Amniotic stem cell (primary cell): ENCODE results near the gene TTC28.

ENCODE experiments used
- DNase-seq: peaks from one replicate; lab custom pipeline; 2025; lab: John Stamatoyannopoulos, UW

The TTC28 gene

DNA sequence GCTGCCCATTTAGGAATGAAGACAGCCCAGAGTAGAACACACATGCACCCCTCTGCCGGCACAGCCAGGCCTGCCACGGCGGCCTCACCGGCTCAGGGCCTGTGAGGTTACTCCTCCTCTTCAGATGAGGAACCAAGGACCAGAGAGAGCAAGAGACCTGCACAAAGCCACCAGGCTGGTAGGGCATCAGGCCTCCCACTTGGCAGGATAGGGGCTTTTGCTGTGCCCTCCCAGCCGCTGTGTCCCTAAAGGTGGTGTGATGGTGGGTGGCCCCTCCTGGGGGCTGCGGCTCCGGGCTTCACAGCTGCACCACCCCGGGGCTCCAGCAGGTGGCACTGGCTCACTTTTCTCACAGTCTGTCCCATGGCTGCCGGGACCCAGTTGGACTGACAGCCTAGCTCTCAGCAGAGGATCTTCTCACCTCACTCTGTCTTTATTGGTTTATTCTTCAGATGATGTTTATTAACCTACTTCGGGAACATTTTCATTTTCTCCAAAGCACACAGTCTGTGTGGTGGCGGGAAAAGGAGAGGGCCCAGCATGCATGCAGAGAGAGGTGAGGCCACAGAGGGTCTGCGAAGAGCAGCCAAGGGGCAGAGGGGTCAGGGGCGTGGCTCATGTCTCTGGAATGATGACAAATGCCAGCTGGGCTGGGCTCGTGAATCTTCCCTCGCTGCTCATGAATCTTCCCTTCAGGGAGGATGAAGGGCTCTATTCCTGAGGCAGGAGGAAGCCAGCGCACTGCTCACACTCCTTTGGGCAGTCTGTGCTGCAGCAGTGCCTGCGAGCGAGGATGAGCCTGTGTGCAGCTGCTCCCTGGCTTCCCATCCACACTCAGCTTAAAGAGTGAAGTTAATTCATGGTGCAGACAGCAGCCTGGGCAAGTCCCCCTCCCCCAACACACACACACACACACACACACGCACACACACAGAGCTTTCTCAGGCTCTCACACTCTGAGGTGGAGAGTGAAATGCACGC, 659.5 kb downstream of the TTC28 start:
- peak; percentile 34 for DNase-seq

GRCh38 chr22:28019360-28019759, 660.3 kb downstream of the TTC28 start:
- DNase-seq = no peak

GRCh38 chr22:28018461-28018927, 661.1 kb downstream of the TTC28 start:
- DNase-seq = no peak

GRCh38 chr22:28017859-28018258, 661.8 kb downstream of the TTC28 start:
- no peak for DNase-seq

- DNase-seq = no peak
Measured at GRCh38 chr22:28017558-28017820, 662.2 kb downstream of the TTC28 start.

GRCh38 chr22:28016781-28017557, 662.7 kb downstream of the TTC28 start:
- no peak for DNase-seq

DNA sequence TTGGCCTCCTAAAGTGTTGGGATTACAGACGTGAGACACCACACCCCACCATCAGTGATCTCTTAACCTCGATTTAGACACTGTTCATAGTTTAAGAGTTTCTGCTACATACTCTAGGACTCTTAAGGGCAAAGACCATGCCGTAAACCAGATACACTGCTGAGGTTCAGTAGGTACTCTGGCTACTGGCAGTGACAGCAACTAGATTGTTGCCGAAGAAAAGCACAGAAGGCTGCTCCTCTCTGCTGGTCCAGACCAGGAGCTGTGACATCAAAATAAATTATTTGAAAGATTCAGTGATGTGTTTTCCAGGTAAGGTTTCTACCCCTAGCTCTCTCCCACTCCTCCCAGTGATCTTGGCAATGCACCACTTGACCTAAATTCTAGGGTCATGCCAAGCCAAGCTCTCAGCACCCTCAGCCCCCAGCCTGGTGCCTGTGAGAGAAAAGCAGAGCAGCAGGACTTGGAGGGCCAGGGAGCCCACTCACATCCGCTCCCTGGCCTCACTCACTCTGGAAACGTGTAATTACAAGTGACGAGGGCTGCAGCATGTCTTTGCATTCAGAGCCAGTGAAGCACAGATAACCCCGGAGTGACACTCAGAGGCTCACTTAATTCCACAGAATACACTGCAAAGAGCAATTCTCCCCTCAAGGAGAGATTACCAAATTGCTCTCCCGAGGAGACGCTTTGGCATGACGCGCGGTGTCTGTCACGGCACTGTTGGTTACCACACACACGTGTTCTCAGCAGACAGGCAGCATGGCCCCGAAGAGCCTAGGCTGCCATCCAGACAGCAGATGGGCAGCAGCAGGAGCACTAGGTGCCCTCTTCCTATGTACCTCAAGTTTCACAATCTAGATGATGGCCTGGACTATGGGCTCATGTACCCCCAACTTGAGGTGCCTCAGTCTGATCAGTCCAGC, 663.7 kb downstream of the TTC28 start:
- DNase-seq = no peak

- no peak for DNase-seq
Measured at GRCh38 chr22:28015046-28015425, 664.6 kb downstream of the TTC28 start.

GRCh38 chr22:28014211-28015045, 665.2 kb downstream of the TTC28 start:
- no peak for DNase-seq

DNA sequence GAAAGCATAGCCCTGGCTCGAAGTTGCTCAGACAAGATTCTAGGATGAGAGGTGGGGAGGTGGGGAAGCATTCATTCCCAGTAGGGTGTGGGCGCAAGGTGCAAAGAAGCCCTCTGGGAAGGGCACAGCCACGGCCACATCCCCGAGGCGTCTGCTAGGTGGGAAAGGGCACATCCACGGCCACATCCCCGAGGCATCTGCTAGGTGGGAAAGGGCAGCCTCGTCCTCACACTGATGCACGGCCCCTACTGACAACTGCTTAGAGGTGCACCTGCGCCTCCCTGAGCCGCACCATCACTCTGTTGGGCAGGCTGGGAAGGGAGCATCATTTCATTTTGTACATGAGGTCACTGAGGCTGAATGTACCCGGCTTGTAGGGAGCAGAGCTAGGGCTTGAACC, 666.0 kb downstream of the TTC28 start:
- DNase-seq = no peak

- DNase-seq = no peak
Measured at GRCh38 chr22:28012832-28013460, 666.7 kb downstream of the TTC28 start.

- peak; percentile 62 for DNase-seq
Measured at GRCh38 chr22:28009272-28009827, 670.3 kb downstream of the TTC28 start.

DNA sequence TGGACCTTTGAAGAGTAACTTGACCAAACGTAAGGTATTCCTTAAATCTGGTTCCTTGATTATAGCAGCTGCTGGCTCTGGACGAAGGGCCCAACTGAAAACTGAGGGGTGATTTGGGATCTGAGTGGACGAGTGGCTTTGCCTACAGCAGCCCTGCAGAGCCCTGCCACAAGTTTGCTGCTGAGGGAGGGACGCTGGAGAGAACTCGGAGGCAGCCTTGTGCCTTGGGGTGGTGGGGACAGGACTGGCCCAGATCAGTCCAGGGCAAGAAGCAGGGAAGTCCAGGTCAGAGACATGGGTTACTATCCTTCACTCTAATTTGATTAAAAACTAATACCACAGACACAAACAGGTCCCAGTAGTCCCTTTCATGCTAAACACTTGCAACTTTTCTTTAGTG, 671.0 kb downstream of the TTC28 start:
- DNase-seq = no peak

- DNase-seq = no peak
Measured at GRCh38 chr22:28008056-28008455, 671.6 kb downstream of the TTC28 start.

DNA sequence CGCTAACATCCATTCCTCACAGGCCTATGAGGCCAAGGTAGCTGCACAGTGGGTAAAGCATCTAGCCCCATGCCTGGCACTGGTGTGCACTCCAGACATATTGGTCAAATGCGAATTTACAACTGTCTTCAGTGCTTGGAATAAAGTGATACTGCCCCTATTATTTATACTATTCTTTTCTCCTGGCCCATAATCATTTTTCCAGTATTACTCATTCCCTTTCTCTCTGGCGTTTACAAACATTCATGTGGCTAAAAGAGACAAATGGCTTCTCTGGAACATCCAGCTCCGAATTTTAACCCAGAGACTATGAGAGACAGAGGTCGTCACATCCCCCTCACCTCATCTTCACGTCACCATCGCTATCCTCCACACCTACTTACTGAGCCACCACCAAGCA, 673.4 kb downstream of the TTC28 start:
- no peak for DNase-seq

DNA sequence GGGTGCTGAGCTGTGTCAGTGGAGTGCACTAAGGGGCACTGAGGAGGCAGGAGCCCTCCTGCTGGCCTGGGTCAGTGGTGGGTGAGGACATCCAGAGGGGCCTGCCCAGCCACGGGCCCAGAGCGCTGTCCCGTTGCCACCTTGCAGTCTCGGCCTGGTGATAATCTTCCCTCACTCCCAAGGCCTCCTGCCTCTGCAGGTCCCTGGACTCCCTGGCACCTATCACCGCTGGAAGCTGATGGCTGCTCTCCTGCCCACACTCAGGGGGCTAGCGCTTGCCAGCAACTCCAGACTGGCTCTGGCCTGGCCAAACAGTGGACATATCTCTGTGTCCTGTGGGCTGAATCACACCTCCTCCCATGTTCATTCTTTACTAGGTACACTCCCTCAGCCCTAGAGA, 674.1 kb downstream of the TTC28 start:
- no peak for DNase-seq

GRCh38 chr22:28004021-28004420, 675.6 kb downstream of the TTC28 start:
- DNase-seq = no peak

DNA sequence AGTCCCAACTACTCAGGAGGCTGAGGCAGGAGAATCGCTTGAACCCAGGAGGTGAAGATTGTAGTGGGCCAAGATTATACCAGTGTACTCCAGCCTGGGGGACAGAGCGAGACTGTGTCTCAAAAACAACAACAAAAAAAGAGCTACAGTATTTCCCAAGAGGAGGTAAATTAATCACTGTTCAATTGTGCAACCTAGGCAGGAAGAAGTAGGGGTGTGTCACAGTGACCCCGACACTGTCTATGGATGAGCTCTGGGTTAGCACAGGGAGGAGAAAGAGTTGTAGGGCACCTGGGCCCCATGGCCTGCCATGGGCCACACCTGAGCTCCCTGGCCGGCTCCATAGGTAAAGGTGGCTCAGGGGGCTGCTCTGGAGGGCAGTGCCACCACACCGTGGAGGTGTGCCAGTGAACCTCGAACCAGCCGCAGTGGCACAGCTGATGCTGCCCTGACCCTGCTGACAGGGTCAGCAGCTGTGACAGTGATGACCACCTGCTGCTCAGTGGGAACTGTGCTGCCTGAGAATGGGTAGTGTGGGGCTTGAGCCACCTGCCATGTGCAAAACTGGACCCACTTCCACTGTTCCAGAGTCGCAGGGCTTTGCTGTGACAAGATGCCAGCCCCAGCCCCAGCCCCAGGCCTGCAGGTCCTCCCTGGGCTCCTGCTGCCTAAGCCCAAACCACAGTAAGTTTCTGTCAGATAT, 676.6 kb downstream of the TTC28 start:
- DNase-seq = no peak

- DNase-seq = no peak
Measured at GRCh38 chr22:28002181-28002700, 677.4 kb downstream of the TTC28 start.
